GM19099 (cell line): Measurements from ENCODE around the gene IPO13.

Experiments used
- POLR2A ChIP-seq: IDR thresholded peaks from 3 replicates; pipeline ENCODE4 v1.6.1; 2011; ENCODE audit warnings: low read depth; ENCODE audit not compliant: insufficient read length; ENCODE audit errors: extremely low read depth

Gene IPO13

GRCh38 chr1:43919906-43920305 is 26.8 kb upstream of the IPO13 start:
- TF ChIP-seq POLR2A: no peak

- TF ChIP-seq POLR2A: no peak
Observed at GRCh38 chr1:43921022-43921421, 25.7 kb upstream of the IPO13 start.

DNA sequence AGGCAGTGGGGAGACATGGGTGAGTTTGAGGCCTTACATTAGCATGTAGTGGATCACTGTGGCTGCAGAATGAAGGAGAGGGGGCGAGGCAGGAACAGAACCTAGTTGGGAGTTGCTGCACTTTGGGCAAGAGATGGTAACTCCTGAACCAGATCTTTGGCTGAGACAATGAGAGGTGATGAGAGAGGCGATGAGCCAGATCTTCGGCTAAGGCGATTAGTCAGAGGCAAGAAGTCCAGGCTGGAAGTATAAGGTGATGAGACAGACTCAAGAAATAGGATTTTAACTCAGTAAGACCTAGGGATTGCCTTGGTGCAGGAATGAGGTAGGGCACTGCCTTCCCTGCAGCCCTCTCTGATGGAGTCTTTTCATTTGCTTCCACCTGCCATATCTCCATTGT is 22.2 kb upstream of the IPO13 start:
- TF ChIP-seq POLR2A: no peak

- TF ChIP-seq POLR2A: no peak
Observed at GRCh38 chr1:43925846-43926245, 20.9 kb upstream of the IPO13 start.

GRCh38 chr1:43930168-43930948 is 16.4 kb upstream of the IPO13 start:
- TF ChIP-seq POLR2A: no peak

DNA sequence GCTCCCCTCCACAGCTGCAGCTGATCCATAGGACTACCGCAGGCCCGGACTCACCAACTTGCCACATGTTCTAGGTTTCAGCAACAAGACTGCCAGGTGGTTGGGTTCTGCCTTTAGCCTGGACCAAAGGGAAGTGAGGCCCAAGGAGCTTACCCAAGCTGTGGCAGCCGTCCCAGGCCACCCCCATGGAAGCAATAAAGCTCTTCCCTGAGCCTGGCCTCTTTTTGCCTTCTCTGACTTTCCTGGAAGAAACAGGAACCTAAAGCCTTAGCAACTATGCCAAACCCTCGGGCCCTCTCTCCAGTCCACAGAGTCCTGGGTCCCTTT is 15.8 kb upstream of the IPO13 start:
- TF ChIP-seq POLR2A: no peak

GRCh38 chr1:43931711-43932660 is 14.8 kb upstream of the IPO13 start:
- TF ChIP-seq POLR2A: no peak

DNA sequence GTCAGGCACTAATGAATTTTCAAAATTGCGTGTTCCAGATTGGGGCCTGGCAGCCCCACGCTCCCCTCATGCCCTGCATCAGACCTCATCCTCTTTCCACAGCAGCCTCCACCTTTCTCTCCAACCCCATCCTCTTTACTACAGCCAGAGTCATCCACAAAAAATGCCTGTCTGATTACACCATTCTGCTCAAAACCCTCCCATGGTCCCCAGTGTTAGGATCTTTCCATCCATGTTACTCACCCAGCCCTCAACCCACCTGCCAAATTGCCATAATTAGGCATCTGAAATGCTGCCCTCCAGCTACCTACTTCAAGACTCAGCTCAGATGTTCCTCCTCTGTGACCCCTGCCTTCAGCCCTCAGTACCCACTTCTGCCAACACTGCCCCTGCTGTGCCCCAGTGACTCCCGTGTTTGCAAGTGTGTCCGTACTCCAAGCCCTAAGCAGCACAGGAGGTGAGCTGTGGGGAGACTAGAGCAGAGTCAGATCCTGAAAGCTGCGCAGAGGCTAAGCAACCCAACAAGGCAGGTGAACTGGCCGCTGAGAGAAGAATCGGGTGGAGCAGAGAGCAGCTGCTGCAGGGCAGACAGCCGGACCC is 13.9 kb upstream of the IPO13 start:
- TF ChIP-seq POLR2A: no peak

DNA sequence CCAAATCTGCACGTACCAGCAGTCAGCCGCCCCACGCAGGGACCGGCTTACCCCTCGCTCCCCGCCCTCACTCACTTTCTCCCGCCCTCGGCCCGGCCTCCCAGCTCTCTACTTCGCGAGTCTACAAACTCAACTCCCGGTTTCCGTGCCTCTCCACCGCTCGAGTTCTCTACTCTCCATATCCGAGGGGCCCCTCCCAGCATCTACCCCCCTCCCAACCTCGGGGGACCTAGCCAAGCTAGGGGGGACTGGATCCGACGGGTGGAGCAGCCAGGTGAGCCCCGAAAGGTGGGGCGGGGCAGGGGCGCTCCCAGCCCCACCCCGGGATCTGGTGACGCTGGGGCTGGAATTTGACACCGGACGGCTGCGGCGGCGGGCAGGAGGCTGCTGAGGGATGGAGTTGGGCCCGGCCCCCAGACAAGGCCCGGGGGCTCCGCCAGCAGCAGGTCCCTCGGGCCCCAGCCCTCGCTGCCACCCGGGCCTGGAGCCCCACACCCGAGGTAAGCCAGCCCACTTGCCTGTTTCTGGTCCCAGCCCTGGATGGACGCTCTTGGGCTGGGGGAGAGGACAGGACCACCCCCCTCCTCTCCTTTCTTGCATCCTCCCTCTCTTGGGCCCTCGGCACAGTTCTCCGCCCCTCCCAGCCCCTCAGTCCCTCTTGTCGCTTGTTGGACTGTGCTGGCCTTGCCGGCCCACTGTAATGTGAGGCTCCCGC is 13.2 kb upstream of the IPO13 start, which contains the start of gene ARTN:
Gene ARTN (plus strand): TSS at position 416 of the 715 bp plus-strand sequence. CDS start 1,856 bp downstream, outside the sequence.
- no peak for TF ChIP-seq POLR2A

- no peak for TF ChIP-seq POLR2A
Observed at GRCh38 chr1:43934101-43934985, 12.4 kb upstream of the IPO13 start.

GRCh38 chr1:43934986-43935324 is 11.8 kb upstream of the IPO13 start:
- no peak for TF ChIP-seq POLR2A

GRCh38 chr1:43935711-43936427 is 10.9 kb upstream of the IPO13 start:
- no peak for TF ChIP-seq POLR2A

GRCh38 chr1:43936431-43937151 is 10.2 kb upstream of the IPO13 start:
- TF ChIP-seq POLR2A: no peak

DNA sequence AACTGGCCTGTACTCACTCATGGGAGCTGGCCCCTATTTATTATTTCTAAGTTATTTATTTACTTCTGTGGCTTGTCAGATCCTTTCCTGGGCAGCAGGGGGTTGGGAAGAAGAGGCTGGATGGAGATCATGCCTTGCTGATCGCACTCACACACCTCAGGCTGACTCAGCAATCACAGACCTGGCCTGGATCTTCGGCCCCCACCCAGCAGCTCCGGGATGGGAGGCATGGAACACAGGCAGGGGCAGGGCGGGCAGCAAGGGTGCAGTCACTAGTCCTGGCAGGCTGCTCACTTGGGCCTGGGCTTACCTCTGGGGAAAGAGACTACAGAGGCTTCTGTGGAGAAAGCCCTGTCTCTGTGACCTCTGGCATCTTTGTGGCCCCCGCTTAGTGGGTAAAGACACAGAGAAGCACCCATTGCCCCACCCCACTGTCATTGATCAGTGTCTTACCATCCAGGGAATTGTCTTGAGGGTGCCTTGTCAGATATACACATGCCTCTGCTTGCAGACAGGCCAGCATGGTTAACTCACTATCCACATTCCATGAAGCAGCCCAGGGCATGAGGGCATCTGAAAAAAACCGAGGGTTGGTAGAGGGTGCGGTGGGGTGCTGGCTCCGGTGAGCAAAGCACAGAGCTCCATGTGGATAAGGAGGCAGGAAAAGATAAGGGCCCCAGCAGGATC is 9.4 kb upstream of the IPO13 start:
- no peak for TF ChIP-seq POLR2A
